ENCODE results near the gene TNFSF15. TPM values are rescaled to one million over a fixed set of nuclear protein-coding genes. Genes with fewer than 3 reads are reported as not detected.

The TNFSF15 gene
- total RNA-seq, 1 donor from 2014 or later, result not detected

DNA sequence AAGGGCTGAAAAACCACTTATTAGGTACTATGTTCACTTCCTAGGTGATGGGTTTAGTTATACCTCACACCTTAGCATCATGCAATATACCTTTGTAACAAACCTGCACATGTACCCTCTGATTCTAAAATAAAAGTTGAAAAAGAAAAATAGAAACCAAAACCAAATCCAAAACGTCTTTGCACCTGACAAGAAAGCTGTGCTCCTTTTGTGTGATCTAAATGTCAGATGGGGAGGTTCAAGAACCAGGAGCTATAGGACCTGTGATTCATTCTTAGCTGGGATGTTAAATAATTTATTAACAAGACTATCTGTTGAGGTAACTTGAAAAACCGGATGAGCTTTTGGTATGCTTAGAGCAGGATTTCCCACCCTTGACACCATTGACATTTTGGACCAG lies 16.9 kb upstream of the TNFSF15 start:
- Mint-ChIP-seq H3K27ac (no peak overlapping the region), H3K9me3 (no peaks in the 10 kb centered on the region)
- H3K9ac ChIP-seq, result no peak overlapping the region

GRCh38 chr9:114820776-114821501 lies 15.1 kb upstream of the TNFSF15 start:
- H3K9me3 Mint-ChIP-seq, result no peaks in the 10 kb centered on the region
- peaks cover 3% of the 10 kb centered on the region for H3K4me1 Mint-ChIP-seq
- H4K20me1 ChIP-seq (ENCODE audit: low read depth), result no peaks in the 10 kb centered on the region
- no peaks in the 10 kb centered on the region for H3F3A ChIP-seq (ENCODE audit: low read depth)
- no peaks in the 10 kb centered on the region for H3K9me3 ChIP-seq (ENCODE audit: low read depth)
- no peaks in the 10 kb centered on the region for H3K36me3 Mint-ChIP-seq
- TF ChIP-seq EZH2 (IDR thresholded peaks at IDR 0.05) (no peak), EZH2phosphoT487 (IDR thresholded peaks at IDR 0.05) (no peak), CTCF (IDR thresholded peaks at IDR 0.05) (no peak)
- DNase-seq (ENCODE audit: low spot score), result no peak
- H3K27me3 Mint-ChIP-seq (ENCODE audit: insufficient read depth, low read depth), result peaks cover 2% of the 10 kb centered on the region
- peaks cover 5% of the 10 kb centered on the region for H3K4me1 ChIP-seq
- no peak overlapping the region for H3K27ac Mint-ChIP-seq
- H3K27ac ChIP-seq, result no peak overlapping the region
- H3K4me3 Mint-ChIP-seq, result no peak overlapping the region
- no peaks in the 10 kb centered on the region for H3K79me2 ChIP-seq (ENCODE audit: low read depth)
- no peaks in the 10 kb centered on the region for H3K27me3 ChIP-seq
- no peak overlapping the region for H3K4me3 ChIP-seq
- H3K9ac ChIP-seq, result no peak overlapping the region
- H3K36me3 ChIP-seq, result no peaks in the 10 kb centered on the region
- no peak overlapping the region for H3K4me2 ChIP-seq
- H2AFZ ChIP-seq (replicated peaks), result peak overlapping the region; percentile 7

More for the DNA sequence above, 16.9 kb upstream of the TNFSF15 start:
- Histone ChIP-seq H3K36me3 (no peaks in the 10 kb centered on the region), H3K4me3 (no peak overlapping the region), H3K4me2 (no peak overlapping the region), H3F3A (ENCODE audit: low read depth) (no peaks in the 10 kb centered on the region), H3K9me3 (ENCODE audit: low read depth) (no peaks in the 10 kb centered on the region), H3K27me3 (no peaks in the 10 kb centered on the region), H3K4me1 (no peaks in the 10 kb centered on the region), H3K79me2 (ENCODE audit: low read depth) (no peaks in the 10 kb centered on the region), H2AFZ (replicated peaks) (no peak overlapping the region), H3K27ac (no peak overlapping the region), H4K20me1 (ENCODE audit: low read depth) (no peaks in the 10 kb centered on the region)
- H3K4me1 Mint-ChIP-seq, result no peaks in the 10 kb centered on the region
- H3K36me3 Mint-ChIP-seq, result no peaks in the 10 kb centered on the region
- DNase-seq (ENCODE audit: low spot score), result no peak
- no peaks in the 10 kb centered on the region for H3K27me3 Mint-ChIP-seq (ENCODE audit: insufficient read depth, low read depth)
- no peak overlapping the region for H3K4me3 Mint-ChIP-seq
- TF ChIP-seq EZH2phosphoT487 (IDR thresholded peaks at IDR 0.05) (no peak), CTCF (IDR thresholded peaks at IDR 0.05) (no peak), EZH2 (IDR thresholded peaks at IDR 0.05) (no peak)

GRCh38 chr9:114818178-114818577 lies 12.3 kb upstream of the TNFSF15 start:
- peaks cover 3% of the 10 kb centered on the region for H3K4me1 Mint-ChIP-seq
- H3K9me3 Mint-ChIP-seq, result no peaks in the 10 kb centered on the region
- DNase-seq (ENCODE audit: low spot score), result no peak
- H3K27me3 ChIP-seq, result no peaks in the 10 kb centered on the region
- TF ChIP-seq EZH2 (IDR thresholded peaks at IDR 0.05), result no peak
- TF ChIP-seq EZH2phosphoT487 (IDR thresholded peaks at IDR 0.05), result no peak
- no peak for TF ChIP-seq CTCF (IDR thresholded peaks at IDR 0.05)
- H3K9ac ChIP-seq, result no peak overlapping the region
- no peak overlapping the region for H3K27ac ChIP-seq
- no peak overlapping the region for H3K27ac Mint-ChIP-seq
- H3K79me2 ChIP-seq (ENCODE audit: low read depth), result no peaks in the 10 kb centered on the region
- H3F3A ChIP-seq (ENCODE audit: low read depth), result no peaks in the 10 kb centered on the region
- no peak overlapping the region for H3K4me2 ChIP-seq
- peaks cover 2% of the 10 kb centered on the region for H3K27me3 Mint-ChIP-seq (ENCODE audit: insufficient read depth, low read depth)
- H3K4me1 ChIP-seq, result peaks cover 5% of the 10 kb centered on the region
- H3K4me3 Mint-ChIP-seq, result no peak overlapping the region
- no peaks in the 10 kb centered on the region for H4K20me1 ChIP-seq (ENCODE audit: low read depth)
- no peaks in the 10 kb centered on the region for H3K9me3 ChIP-seq (ENCODE audit: low read depth)
- H3K4me3 ChIP-seq, result no peak overlapping the region
- H2AFZ ChIP-seq (replicated peaks), result no peak overlapping the region
- no peaks in the 10 kb centered on the region for H3K36me3 Mint-ChIP-seq
- H3K36me3 ChIP-seq, result no peaks in the 10 kb centered on the region

All from neural progenitor cell (in vitro differentiated cells).